ENCODE results near the gene RSPO4. TPM values are rescaled to one million over a fixed set of nuclear protein-coding genes. Genes with fewer than 3 reads are reported as not detected.

Gene RSPO4
- total and polyA plus RNA-seq, 8 donors, result 0.25 TPM; not detected in 7

GRCh38 chr20:1013566-1014340 is 11.6 kb upstream of the RSPO4 start:
- Histone ChIP-seq H3K4me1 (no peaks in the 10 kb centered on the region), H3K36me3 (no peaks in the 10 kb centered on the region), H3K27ac (no peak overlapping the region), H3K4me3 (no peak overlapping the region), H3K9me3 (no peaks in the 10 kb centered on the region), H3K27me3 (no peaks in the 10 kb centered on the region)
- TF ChIP-seq EP300 (IDR thresholded peaks at IDR 0.05), result no peak
- no peak for TF ChIP-seq POLR2A (IDR thresholded peaks at IDR 0.05)
- TF ChIP-seq POLR2AphosphoS5 (IDR thresholded peaks at IDR 0.05), result no peak
- TF ChIP-seq, protein P1, sequence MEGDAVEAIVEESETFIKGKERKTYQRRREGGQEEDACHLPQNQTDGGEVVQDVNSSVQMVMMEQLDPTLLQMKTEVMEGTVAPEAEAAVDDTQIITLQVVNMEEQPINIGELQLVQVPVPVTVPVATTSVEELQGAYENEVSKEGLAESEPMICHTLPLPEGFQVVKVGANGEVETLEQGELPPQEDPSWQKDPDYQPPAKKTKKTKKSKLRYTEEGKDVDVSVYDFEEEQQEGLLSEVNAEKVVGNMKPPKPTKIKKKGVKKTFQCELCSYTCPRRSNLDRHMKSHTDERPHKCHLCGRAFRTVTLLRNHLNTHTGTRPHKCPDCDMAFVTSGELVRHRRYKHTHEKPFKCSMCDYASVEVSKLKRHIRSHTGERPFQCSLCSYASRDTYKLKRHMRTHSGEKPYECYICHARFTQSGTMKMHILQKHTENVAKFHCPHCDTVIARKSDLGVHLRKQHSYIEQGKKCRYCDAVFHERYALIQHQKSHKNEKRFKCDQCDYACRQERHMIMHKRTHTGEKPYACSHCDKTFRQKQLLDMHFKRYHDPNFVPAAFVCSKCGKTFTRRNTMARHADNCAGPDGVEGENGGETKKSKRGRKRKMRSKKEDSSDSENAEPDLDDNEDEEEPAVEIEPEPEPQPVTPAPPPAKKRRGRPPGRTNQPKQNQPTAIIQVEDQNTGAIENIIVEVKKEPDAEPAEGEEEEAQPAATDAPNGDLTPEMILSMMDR (IDR thresholded peaks at IDR 0.05), result no peak
- no peak for DNase-seq
- intact Hi-C loops (cut with DNase I; ENCODE audit: low total_unique reads), result no loop called here
- 50 to 65% (median 57%) methylated on average over 6 to 7 of the region's 7 CpGs for WGBS, 5 donors

DNA sequence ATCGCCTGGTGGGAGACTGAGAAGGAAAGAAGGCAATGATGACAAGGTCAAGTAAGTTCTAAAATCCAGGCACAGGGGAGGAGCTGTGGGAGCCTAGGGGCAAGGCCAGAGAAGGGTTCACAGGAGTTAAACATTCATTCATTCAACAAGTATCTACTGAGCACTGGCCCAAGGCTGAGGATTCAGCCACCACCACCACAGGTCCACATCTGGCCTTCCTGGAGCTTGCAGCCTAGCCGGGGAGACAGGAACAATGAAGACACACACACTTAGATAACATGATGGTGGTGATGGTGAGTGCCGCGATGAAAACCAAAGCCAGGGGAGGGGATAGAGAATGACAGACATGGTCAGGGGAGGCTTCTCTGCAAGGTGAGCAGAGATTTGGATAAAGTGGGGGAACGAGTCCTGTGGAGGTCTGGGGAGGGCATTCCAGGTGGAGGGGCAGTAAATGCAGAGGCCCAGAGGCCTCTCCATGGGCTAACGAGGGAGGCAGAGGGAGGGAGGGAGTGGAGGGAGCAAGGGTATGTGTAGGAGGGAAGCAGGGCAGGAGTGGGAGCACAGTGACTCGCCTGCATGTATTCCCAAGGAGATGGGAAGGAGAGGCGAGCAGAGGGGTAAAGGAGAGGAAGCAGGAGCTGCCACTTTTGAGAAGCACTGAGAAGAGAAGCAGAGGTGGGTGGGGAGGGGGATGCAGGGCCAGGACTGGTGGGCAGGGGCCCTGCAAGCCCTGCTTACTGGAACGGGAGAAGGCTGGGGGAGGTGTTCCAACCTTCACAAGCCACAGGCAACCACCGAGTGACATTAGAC is 10.5 kb upstream of the RSPO4 start:
- no peaks in the 10 kb centered on the region for H3K27me3 ChIP-seq
- no peaks in the 10 kb centered on the region for H3K36me3 ChIP-seq
- intact Hi-C loops (cut with DNase I; ENCODE audit: low total_unique reads), result no loop called here
- no peaks in the 10 kb centered on the region for H3K4me1 ChIP-seq
- 47 to 62% (median 55%) methylated on average over 10 of the region's 10 CpGs for WGBS, 5 donors
- no peak for DNase-seq
- H3K4me3 ChIP-seq, result no peak overlapping the region
- TF ChIP-seq EP300 (IDR thresholded peaks at IDR 0.05) (no peak), POLR2AphosphoS5 (IDR thresholded peaks at IDR 0.05) (no peak), POLR2A (IDR thresholded peaks at IDR 0.05) (no peak)
- TF ChIP-seq, protein P1 (IDR thresholded peaks at IDR 0.05), result no peak
- no peaks in the 10 kb centered on the region for H3K9me3 ChIP-seq
- no peak overlapping the region for H3K27ac ChIP-seq

DNA sequence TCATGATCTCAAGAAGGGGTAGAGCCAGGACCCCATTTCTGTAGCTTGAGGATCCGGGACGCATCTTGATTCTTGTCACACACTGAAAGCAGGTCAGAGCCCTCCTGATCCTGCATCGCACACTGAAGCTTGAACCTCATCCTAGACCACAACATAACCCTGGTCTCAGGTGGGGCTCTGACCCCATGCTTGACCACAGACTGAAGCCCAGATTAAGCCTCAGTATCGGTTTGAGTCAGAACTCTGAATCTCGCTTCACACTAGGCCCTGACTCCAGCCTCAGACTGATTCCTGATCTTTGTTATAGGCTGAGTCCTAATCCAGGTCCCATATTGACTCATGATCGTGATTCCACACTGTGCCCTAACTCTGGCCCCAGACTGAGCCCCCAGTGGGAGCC is 8.5 kb upstream of the RSPO4 start:
- no peak overlapping the region for H3K27ac ChIP-seq
- no peak for DNase-seq
- H3K27me3 ChIP-seq, result peaks cover 0 to 10% (median 0%) of the 10 kb centered on the region in 3 donors
- H3K36me3 ChIP-seq, result no peaks in the 10 kb centered on the region
- no peaks in the 10 kb centered on the region for H3K9me3 ChIP-seq
- WGBS, 5 donors, result 82 to 88% (median 85%) methylated on average over 6 of the region's 6 CpGs
- TF ChIP-seq EP300 (IDR thresholded peaks at IDR 0.05), result no peak
- TF ChIP-seq, protein P1 (IDR thresholded peaks at IDR 0.05), result no peak
- no peaks in the 10 kb centered on the region for H3K4me1 ChIP-seq
- no peak overlapping the region for H3K4me3 ChIP-seq
- intact Hi-C loops (cut with DNase I; ENCODE audit: low total_unique reads), result no loop called here

DNA sequence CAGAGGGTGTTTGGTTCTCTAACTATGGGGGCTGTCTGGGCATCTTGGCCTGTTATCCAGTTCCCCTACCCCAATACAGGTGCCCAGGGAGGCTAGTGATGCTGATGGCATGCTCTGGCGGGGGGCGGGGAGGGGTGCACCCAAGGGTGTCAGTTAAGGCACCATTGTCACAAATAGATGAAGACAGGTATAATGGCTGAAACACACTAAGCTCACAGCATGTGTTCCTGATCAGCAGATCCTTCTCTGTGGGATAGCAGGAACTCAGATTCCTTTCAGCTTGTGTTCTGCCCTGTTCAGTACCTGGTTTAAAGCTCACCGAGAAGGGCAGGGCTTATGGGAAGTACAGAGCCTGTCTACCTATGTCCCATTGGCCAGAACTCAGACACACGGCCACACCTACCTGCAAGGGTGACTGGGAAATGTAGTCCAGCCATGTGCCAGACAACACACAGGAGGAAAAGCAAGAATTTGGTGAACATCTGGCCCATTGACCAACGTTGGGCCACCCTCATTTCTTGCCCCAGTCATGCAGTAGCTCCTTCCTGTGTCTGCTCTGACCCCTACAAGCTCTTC is 3.4 kb upstream of the RSPO4 start:
- WGBS, 5 donors, result 31 to 44% (median 40%) methylated on average over 5 of the region's 5 CpGs
- intact Hi-C loops (cut with DNase I; ENCODE audit: low total_unique reads), result no loop called here
- Histone ChIP-seq H3K27ac (no peak overlapping the region), H3K36me3 (no peaks in the 10 kb centered on the region), H3K9me3 (no peaks in the 10 kb centered on the region), H3K4me1 (peaks cover 0 to 8% (median 5%) of the 10 kb centered on the region in 4 donors), H3K27me3 (peaks cover 13 to 59% (median 35%) of the 10 kb centered on the region in 3 donors), H3K4me3 (no peak overlapping the region)
- DNase-seq, result peak in 1 of 2 donors; percentile 65
- TF ChIP-seq, protein P1 (IDR thresholded peaks at IDR 0.05), result no peak
- TF ChIP-seq EP300 (IDR thresholded peaks at IDR 0.05) (no peak), POLR2A (IDR thresholded peaks at IDR 0.05) (no peak), POLR2AphosphoS5 (IDR thresholded peaks at IDR 0.05) (no peak)

Data from stomach (tissue), 9 donors.